Activated T-helper 1 cell treated with Interleukin-2 at 50 U/mL for 16 hours (primary cell): Measurements from ENCODE around the gene HIVEP1.
"Not testable (repeated sequence)": the region's sequence is repeated elsewhere in the genome, so short reads cannot be mapped to it uniquely, and the experiment has no call there.

ENCODE experiments used
- DNase-seq: peaks from one replicate; pipeline ENCODE4 v3.0.0-alpha.2; 2020; ENCODE audit warnings: low read depth

The HIVEP1 gene

GRCh38 chr6:12088531-12088930 lies 76.4 kb downstream of the HIVEP1 start:
- no peak for DNase-seq

- DNase-seq = no peak
Measured at GRCh38 chr6:12090714-12091113, 78.6 kb downstream of the HIVEP1 start.

- DNase-seq = no peak
Measured at GRCh38 chr6:12092762-12093161, 80.7 kb downstream of the HIVEP1 start.

GRCh38 chr6:12094689-12095088 lies 82.6 kb downstream of the HIVEP1 start:
- DNase-seq = no peak

- DNase-seq = no peak
Measured at GRCh38 chr6:12096342-12096741, 84.2 kb downstream of the HIVEP1 start.

- no peak for DNase-seq
Measured at GRCh38 chr6:12097791-12098190, 85.7 kb downstream of the HIVEP1 start.

GRCh38 chr6:12099623-12100338 lies 87.7 kb downstream of the HIVEP1 start:
- no peak for DNase-seq

- no peak for DNase-seq
Measured at GRCh38 chr6:12101048-12101447, 88.9 kb downstream of the HIVEP1 start.

- DNase-seq = no peak
Measured at GRCh38 chr6:12101653-12102312, 89.7 kb downstream of the HIVEP1 start.

- DNase-seq = no peak
Measured at GRCh38 chr6:12102350-12102749, 90.2 kb downstream of the HIVEP1 start.

GRCh38 chr6:12103158-12103557 lies 91.0 kb downstream of the HIVEP1 start:
- no peak for DNase-seq

GRCh38 chr6:12105271-12105670 lies 93.2 kb downstream of the HIVEP1 start:
- no peak for DNase-seq

GRCh38 chr6:12108376-12108775 lies 96.3 kb downstream of the HIVEP1 start:
- DNase-seq = not testable (repeated sequence)

- no peak for DNase-seq
Measured at GRCh38 chr6:12110523-12111362, 98.6 kb downstream of the HIVEP1 start.

- DNase-seq = no peak
Measured at GRCh38 chr6:12111363-12111670, 99.2 kb downstream of the HIVEP1 start.

GRCh38 chr6:12112540-12113189 lies 100.6 kb downstream of the HIVEP1 start:
- DNase-seq = no peak

- DNase-seq = no peak
Measured at GRCh38 chr6:12113190-12113577, 101.1 kb downstream of the HIVEP1 start.

- no peak for DNase-seq
Measured at GRCh38 chr6:12114055-12114503, 102.0 kb downstream of the HIVEP1 start.

- no peak for DNase-seq
Measured at GRCh38 chr6:12115001-12115400, 102.9 kb downstream of the HIVEP1 start.

- DNase-seq = no peak
Measured at GRCh38 chr6:12115492-12115891, 103.4 kb downstream of the HIVEP1 start.

- DNase-seq = no peak
Measured at GRCh38 chr6:12116264-12116800, 104.2 kb downstream of the HIVEP1 start.

GRCh38 chr6:12116978-12117377 lies 104.9 kb downstream of the HIVEP1 start:
- DNase-seq = no peak
